Stimulated activated CD4-positive, alpha-beta T cell treated with anti-CD3 and anti-CD28 coated beads, Interleukin-4, amount 100 ng/mL, for 1 hour (primary cell): ENCODE data around the gene PARK7.
"Not testable (repeated sequence)": the region's sequence is repeated elsewhere in the genome, so short reads cannot be mapped to it uniquely, and the experiment has no call there.

ENCODE experiments used
- DNase-seq: peaks from one replicate; pipeline ENCODE4 v3.0.0-alpha.2; 2020

Gene PARK7

DNA sequence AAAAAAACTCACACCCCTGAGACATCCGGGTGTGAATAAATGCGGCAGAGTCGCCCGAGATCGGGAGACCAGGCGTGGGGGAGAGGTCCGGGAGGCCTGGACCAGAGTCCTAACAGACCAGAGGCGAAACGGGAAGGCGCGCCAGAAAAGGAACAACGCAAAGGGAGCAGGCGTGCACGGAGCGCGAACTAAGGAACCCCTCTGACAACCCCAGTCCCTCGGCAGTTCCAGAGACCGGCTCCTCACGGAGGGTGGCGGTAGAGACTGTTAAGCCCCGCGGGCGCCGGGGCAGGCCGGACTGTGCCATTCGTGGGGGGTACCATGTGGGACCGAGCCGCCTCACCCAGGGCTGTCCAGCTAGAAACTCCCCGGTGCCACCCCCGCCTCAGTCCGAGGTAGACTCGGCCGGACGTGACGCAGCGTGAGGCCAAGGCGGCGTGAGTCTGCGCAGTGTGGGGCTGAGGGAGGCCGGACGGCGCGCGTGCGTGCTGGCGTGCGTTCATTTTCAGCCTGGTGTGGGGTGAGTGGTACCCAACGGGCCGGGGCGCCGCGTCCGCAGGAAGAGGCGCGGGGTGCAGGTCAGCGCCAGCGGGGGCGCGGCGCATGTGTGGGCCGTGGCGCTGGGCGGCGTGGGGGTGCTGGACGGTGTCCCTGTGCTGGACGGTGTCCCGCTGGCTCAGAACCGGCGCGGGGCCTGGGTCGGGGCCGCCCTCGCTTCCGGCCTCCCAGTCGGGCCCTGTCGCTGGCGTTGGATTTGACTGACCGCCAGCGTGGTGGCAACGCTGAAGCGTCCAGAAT lies at the start of gene PARK7:
PARK7 (plus strand) TSS at position 496 of the 798 bp plus-strand sequence. CDS start 1,075 bp downstream, outside the sequence.
- DNase-seq: peak; percentile 100

DNA sequence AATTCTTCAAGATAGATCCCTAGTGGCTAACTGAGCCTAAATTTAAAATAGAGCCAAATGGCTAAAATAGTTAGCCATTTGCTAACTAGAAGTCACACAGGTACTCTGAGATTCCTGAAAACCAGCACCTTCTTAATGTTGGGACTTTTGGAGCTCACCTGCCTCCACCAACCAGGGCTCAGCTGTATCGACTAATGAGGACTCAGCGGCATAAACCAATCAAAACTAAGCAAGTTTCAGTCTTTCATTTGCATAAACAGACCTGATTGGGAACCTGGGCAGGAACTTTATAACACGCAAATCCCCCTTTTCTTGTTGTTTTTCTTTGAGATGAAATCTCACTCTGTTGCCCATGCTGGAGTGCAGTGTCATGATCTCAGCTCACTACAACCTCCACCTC lies 49.4 kb upstream of the PARK7 start:
- DNase-seq: no peak

DNA sequence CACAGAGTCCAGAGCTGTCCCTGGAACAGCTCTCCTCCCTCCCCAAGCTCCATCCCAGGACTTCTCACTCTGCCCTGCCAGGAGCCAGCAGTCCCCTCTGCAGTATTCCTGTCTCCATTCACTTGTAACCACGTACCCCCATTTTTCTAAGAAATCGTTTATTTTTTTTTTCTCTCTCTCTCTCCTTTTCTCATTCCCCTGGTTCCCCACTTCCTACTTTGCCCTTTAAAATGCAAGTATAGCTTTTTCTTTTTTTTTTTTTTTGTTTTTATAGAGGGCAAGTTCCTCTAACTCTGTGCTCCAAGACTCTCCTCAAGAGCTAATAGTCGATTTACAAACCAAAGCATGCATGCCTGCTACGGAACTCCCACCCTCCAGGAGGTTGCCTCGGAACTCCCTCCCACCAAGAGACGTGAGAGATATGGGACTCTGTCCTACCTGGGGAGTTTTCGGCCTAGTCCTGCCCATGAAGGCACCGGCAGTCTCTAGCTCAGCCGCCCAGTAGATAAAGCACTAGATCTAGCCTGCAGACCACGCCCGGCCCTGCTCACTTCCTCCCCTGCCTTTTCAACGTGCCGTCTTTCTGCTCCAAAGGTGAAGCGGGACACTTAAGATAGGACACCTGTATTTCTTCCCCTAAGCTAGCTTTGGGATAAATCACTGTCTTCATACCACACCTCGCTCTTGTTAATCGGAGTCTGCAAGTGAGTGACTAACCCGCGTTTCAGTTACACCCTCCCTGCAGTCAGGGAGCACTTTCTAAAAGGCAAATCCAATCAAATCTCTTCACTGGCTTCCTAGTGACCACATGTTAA lies 48.6 kb upstream of the PARK7 start:
- no peak for DNase-seq

DNA sequence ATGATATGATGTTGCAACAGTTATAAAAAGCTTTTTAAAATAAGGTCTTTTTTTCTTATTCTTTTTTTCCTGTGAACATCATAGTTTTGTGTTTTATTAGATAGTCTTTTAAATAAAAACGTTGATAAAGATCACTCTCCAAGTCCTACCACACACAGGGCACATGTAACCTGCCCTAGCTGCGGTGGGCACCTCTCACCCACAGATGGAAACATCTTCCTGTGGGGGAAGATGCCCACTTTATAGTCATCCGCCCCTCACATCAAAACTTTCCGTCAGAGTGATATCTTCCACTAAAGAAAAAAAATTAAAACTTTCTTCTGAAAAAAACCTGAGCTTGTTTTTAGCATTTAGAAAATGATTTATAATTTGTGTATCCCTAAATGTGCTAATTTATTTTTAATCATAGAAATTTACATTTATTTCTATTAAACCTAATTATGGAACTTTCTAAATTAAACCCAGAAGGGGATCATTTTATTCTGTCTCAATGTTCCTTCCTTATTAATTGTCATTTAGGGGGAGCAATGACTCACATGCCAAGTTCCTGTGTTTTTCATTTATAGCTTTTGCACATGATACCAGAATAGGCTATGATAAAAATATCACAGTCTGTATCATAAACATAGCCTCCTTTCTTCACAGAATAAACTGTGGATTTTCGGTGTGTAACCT lies 45.5 kb upstream of the PARK7 start:
- no peak for DNase-seq

DNA sequence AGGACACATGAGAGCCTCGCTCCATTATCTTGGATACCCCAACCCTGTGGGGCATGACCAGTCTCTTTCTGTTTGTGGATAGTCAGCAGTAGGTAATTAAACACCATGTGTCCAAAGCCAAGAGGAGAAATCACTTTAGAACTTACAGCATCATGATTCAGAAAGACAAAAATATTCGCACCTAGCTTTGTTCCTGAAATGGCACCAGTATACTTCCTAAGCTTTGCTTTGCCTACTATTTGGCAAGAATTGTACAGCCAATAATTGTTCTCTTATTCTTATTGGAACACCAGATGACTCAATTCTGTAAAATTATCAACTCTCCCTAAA lies 45.0 kb upstream of the PARK7 start:
- DNase-seq: no peak

DNA sequence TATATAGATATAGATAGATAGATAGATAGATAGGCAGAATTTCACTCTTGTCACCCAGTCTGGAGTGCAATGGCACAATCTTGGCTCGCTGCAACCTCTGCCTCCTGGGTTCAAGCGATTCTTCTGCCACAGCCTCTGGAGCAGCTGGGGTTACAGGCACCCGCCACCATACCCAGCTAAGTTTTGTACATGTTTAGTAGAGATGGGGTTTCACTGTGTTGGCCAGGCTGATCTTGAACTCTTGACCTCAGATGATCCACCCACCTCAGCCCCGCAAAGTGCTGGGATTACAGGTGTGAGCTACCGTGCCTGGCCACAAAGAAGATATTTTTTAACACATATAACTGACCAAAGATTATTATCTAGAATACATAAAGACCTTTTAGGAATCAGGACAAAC lies 43.5 kb upstream of the PARK7 start:
- not testable (repeated sequence) for DNase-seq

DNA sequence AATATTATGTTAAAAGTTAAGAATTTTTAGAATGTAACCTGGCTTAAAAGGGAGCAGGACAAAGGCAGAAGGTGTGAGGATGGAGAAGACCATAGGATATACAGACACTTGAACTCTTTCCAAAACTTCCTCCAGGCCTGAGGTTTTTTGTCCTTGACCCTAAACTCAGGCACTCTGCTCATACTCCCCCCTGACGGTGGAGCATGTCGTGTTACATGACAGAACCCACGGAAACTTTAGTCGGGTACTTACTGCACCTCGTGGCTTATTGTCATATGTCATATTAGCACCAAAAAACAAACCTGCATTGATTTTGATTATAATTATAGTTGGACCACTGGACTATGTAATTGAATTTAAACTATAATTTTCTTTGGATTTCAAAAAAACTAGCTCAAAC lies 41.6 kb upstream of the PARK7 start:
- DNase-seq: no peak

DNA sequence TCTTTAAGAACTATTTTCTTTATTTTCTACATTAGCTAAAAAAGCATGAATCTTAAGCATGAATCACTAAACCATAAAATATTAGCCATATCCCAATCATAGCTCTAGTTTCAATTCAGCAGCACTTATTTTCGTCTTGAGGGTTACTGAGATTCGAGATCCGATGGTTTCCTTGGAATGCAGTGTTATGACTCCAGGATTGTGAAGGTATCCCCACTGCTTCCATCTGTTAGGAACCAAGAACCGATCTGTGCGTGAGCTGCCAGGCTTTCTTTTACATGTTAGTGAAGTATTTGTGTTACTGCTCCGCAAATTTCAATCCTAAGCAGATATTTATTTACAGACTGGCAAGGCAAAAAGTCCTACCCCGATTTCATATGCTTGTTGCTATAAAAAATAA lies 39.7 kb upstream of the PARK7 start:
- no peak for DNase-seq

DNA sequence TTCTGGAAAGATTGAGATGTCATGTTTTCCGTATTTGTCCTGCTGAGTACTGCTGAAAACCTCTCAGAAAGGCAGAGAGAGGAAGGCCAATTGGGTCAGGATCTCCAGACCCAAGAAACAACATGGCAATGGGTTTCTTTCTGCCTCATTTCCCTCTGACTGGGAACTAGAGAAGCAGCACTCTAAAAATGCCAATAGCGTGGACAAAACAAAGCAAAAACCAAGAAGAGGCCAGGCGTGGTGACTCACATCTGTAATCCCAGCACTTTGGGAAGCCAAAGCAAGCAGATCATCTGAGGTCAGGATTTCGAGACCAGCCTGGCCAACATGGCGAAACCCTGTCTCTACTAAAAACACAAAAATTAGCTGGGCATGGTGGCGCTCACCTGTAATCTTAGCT lies 39.2 kb upstream of the PARK7 start:
- DNase-seq: no peak

DNA sequence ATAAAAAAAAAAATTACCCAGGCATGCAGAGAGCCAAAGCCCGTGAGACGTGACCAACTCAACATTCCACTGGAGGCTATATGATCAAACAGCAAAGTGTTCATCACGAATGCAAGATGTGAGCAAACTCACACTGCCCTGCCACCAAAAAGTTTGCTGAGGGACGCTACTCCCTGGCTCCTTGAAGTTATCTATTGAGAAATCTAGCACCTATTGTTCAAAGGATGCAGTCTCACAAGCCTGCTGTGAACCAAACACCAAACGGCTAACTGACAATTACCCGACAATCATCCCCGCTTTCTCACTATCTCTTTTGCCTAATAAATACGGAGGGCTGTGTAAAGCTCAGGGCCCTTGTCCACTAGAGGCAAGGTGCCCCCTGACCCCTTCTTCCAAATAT lies 34.5 kb upstream of the PARK7 start:
- DNase-seq: not testable (repeated sequence)

DNA sequence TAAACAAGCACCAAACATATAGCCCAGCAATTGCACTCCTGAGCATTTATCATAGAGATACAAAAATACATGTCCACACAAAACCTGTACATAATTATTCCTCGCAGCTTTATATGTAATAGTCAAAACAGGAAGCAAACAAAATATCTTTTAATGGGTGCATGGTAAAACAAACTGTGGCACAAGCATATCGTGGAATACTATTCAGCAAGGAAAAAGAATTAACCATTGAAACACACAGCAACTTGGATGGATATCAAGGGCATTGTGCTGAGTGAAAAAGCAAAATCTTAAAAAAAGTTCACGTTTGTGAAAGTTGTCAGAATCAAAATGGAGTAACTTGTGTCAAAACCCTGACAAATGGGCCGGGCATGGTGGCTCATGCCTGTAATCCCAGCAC lies 33.3 kb upstream of the PARK7 start:
- no peak for DNase-seq

DNA sequence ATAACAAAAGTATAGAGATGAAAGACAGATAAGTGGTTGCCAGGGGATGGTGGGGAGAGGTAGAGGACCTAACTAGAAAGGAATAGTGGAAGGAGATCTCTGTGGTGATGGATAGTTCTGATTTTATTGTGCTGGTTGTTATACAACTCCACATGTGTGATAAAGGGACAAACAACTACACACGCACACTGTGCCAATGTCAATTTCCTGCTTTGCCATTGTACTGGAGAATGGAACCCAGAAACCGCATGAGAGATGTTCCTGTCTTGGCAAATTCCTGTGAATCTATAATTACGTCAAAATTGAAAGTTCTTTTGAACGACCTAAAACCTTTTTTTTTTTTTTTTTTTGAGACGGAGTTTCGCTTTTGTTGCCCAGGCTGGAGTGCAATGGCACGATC lies 31.9 kb upstream of the PARK7 start:
- DNase-seq: no peak

DNA sequence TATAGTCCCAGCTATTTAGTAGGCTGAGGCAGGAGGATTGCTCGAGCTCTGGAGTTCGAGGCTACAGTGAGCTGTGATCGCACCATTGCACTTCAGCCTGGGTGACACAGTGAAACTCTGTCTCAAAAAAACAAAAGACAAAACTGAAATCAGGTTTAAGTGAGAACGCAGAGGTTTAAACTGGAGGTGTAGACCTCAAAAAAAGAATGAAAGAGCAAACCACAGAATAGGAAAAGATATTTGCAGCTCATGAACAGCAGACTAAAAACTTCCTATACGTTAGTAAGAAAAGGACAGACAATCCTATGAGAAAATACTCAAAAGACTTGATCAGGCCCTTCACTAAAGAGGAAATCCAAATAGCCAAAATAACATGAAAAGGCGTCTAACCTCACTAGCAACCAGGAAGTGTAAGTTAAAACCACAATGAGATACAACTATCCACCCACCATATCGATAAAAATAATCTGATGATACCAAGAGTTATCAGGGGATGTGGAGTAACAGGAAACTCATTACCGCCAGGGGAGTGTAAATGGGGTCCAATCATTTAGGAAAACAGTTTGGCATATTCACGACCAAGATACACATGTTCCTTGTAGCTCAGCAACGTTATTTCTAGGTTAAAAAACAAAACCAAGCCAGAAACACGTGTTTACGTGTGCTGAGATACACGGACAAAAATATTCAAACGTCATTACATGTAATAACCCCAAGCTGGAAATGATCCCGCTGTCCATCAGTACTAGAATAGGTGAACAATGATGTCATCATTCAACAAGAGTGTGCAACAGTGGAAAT lies 30.7 kb upstream of the PARK7 start:
- DNase-seq: peak; percentile 29

DNA sequence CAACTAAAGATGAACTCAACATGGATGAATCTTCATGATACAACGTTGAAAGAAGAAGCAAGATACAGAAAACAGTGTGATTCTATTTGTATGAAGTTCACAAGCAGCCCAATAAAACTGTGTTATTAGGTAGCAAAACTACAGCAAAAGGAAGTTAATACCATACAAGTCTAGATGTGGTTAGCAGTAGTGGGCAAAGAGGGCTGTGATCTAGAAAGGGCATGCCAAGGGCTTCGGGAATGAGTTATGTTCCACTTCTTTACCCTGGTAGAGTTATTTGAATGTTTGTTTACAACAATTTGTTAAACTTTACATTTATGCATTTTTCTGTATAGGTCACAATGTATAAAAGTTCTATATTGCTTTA lies 30.1 kb upstream of the PARK7 start:
- DNase-seq: no peak

DNA sequence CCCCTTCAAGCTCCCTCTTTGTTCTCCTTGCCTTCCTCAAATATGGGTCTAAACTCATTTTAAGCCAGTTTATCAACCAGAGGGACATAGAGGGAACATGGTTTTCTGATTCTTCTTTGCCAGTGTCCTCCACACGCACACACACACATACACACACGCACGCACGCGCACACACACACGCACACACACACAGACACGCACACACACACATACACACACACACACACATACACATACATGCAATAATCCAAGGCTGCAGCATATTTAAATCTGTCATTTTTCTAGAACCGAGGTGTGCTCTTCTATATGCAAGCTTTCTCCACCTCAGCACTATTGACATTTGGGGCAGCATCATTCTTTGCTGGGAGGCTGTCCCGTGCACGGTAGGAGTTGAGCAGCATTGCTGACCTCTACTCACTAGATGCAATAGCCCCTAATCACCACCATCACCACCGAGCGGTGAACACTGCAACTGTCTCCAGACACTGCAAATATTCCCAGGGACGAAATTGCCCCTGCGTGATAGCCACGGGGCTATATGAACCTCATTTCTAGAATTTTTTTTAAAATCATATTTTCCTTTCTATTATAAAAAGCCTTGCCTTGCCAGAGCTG lies 28.9 kb upstream of the PARK7 start:
- DNase-seq: no peak

DNA sequence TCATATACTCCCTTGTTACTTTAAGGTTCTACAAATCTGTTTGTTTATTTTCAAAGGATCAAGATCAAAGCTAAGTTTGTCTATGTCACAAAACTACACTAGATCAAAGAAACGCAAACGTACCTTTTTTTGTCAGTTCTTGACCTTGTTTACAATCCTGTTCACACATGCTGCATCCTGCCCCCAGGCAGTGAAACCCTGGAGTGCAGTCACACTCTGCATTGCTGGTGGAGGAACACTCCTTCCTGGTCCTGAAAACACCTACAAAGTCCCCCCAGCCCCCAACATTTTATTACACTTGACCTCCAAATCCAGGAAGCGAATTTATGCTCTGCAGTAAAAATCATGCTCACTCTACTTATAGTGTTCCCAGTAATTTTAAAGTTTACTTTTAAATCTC lies 23.4 kb upstream of the PARK7 start:
- DNase-seq: no peak

DNA sequence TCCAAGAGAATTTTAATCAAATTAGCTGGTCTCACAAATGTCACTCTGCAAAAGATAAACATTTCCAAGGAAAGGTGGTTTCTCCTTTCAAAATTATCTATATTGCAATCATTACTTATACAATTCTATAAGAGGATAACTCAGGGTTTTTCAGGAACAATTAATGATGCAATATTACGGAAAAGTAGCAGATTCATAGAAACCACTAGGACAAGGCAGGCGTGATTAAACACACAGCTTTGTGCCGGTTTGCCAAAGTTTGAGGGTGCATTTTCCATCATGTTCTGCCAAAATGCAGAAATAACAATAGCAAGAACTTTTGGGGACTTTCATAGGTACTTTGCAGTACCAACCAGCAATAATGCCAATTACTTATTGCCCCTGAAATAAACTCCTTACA lies 21.5 kb upstream of the PARK7 start:
- no peak for DNase-seq

DNA sequence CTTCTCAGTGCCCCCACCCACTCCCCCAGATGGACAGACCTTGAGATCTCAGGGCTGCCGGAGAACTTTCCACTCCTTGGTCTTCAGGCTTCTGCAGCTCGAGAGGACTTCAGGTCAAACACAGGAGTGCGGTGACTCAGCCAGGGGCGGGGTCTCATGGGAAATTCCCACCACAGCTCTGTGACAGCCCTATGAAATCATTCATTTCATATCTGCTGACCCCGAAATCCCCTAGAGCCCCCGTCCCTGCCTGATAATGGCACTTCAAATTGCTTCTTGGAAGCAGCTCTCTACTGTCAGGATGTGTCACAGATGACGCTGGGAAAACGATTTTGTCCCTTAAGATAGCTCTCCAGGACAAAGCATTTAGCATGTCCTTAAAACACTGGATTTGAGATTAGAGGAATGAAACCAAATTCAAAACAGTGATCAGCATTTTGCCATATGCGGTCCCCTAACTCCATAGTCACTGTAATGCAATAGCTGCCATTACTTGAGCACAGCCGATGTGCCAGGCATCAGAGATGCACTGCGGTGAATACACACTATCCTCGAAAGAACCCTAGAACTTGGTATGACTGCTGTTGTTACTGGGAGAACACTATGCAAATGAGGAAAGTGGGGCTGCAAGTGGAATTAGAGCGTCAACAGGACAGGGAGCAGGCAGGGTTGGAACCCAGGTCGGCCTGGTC lies 20.6 kb upstream of the PARK7 start, which contains the start of gene TNFRSF9:
TNFRSF9 (minus strand) TSS at position 95 of the 692 bp plus-strand sequence. CDS start 845 bp downstream, outside the sequence.
- peak; percentile 84 for DNase-seq

DNA sequence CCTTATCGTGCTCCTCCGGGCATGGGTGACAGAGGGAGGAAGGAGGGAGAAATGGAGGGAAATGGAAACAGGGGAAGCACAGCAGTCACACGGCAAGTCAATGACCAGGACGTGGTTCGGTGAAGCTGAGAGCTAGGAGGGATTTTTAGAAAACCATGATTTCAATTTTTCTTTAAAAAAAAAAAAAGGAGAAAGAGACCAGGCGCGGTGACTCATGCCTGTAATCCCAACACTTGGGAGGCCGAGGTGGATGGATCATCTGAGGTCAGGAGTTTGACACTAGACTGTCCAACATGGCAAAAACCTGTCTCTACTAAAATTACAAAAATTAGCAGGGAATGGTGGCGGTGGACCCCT lies 20.1 kb upstream of the PARK7 start:
- DNase-seq: no peak

DNA sequence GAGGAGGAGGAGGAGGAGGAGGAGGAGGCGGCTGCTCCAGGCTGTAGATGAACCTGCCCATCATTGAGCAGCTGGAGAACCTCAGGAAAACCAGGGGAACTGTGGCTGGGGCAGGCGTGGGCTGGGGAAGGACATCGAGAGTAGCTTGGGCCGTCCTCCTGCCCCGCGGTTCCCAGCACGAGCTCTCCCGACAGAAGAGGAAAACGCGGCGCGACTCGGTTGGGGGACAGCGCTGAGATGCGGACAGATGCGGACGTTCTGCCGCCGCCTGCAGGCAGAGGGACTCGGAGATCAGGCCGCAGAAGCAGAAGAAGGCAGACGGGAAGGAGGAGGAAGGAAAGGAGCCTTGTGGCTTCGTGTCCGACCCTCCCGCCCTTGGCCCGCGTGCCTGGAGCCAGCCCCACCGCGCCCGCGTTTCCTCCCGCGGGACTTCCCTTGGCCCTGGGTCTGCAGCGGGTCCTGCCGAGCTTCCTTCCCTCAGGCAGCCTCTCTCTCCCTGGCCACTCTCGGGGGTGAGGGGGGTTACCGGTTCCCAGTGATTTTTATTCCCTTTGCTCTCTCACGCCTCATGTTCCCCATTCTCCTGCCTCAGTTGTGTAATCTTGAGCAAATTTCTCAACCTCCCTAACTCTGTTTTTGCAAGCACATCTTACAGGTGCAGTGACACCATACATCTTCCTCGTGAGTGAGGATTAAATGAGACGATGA lies 19.1 kb upstream of the PARK7 start:
- DNase-seq: peak; percentile 46

DNA sequence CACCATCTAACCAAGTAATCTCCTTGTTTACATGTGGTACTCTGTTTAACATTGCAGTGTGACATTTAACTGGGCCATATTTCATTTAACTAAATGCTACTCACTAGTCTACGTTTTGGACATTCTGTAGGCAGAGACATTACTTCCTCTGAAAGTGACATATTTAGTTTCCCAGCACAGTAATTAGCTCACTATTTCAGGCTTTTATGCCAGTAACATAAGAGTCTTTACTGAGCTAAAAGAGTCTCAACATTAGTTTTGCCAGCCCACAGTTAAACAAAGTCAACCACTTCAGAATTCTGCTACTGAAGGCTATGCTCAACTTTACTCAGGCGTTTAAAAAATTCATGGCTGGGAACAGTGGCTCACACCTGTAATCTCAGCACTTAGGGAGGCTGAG lies 18.3 kb upstream of the PARK7 start:
- no peak for DNase-seq
